Fibroblast of lung (primary cell): ENCODE results near the gene PTPRM. TPM values are rescaled to one million over a fixed set of nuclear protein-coding genes. Genes with fewer than 3 reads are reported as not detected.

Experiments used
- DNase-seq, 2 donors: peaks; one replicate each; pipeline versions ENCODE4 v3.0.0 to v3.0.0-alpha.2; 2010; ENCODE audit warnings: low read depth in 2 of 2
- H2AFZ ChIP-seq: 2 replicates; pipeline ENCODE4 v1.5.1; 2012; ENCODE audit warnings: low read length, control low read depth, inconsistent platforms
- H3K27ac ChIP-seq: 2 replicates; pipeline ENCODE4 v1.5.1; 2011; ENCODE audit warnings: low read length, control low read depth; ENCODE audit not compliant: insufficient read depth
- H3K27me3 ChIP-seq: 2 replicates; pipeline ENCODE4 v1.5.1; 2011; ENCODE audit warnings: mild to moderate bottlenecking, low read length; ENCODE audit not compliant: control insufficient read depth, insufficient read depth
- H3K36me3 ChIP-seq: 2 replicates; pipeline ENCODE4 v1.5.1; 2011; ENCODE audit warnings: low read length; ENCODE audit not compliant: control insufficient read depth, insufficient read depth
- H3K4me1 ChIP-seq: 2 replicates; pipeline ENCODE4 v1.5.1; 2011; ENCODE audit warnings: low read length; ENCODE audit not compliant: control insufficient read depth, insufficient read depth; ENCODE audit errors: extremely low read depth
- H3K4me2 ChIP-seq: 2 replicates; pipeline ENCODE4 v1.5.1; 2011; ENCODE audit warnings: low read length, control low read depth; ENCODE audit not compliant: insufficient read depth; ENCODE audit errors: extremely low read depth
- H3K4me3 ChIP-seq, 4 experiments: fragments of 200-600 bp in 1 of 4; sonication (generic) in 1 of 4; replicated peaks in 1 of 4; 2 replicates each; pipeline ENCODE4 v1.5.1; 2011 to 2016; ENCODE audit warnings: low read length in 4 of 4, low read depth in 3 of 4, mild to moderate bottlenecking in 3 of 4, control low read depth in 2 of 4, inconsistent platforms in 1 of 4, mixed read lengths in 1 of 4; ENCODE audit not compliant: insufficient read depth in 1 of 4; ENCODE audit errors: control extremely low read depth in 1 of 4
- H3K79me2 ChIP-seq: 2 replicates; pipeline ENCODE4 v1.5.1; 2012; ENCODE audit warnings: mild to moderate bottlenecking, low read length, inconsistent platforms; ENCODE audit not compliant: control insufficient read depth, insufficient read depth
- H3K9ac ChIP-seq: 2 replicates; pipeline ENCODE4 v1.5.1; 2011; ENCODE audit warnings: mild to moderate bottlenecking, low read length, control low read depth; ENCODE audit not compliant: insufficient read depth
- H3K9me3 ChIP-seq: 2 replicates; pipeline ENCODE4 v1.5.1; 2012; ENCODE audit warnings: low read depth, low read length; ENCODE audit not compliant: control insufficient read depth, insufficient read depth
- H4K20me1 ChIP-seq: 2 replicates; pipeline ENCODE4 v1.5.1; 2011; ENCODE audit warnings: low read length; ENCODE audit not compliant: control insufficient read depth, insufficient read depth; ENCODE audit errors: extremely low read depth
- CTCF ChIP-seq, 2 donors: IDR thresholded peaks in 1 of 2; conservative IDR thresholded peaks in 1 of 2; 1 replicate in 1 of 2; 2 replicates in 1 of 2; pipeline ENCODE4 v1.5.1; 2011 to 2012; ENCODE audit warnings: low read length in 2 of 2, control low read depth in 1 of 2, inconsistent platforms in 1 of 2, low read depth in 1 of 2, mild to moderate bottlenecking in 1 of 2
- EZH2 ChIP-seq: IDR thresholded peaks from 2 replicates; pipeline ENCODE4 v1.5.1; 2012; ENCODE audit warnings: low read length, control low read depth, mild to moderate bottlenecking; ENCODE audit errors: missing control alignments
- polyA plus RNA-seq, 2 donors: library from polyadenylated mRNA; depleted of rRNA in 1 of 2; stranded (reverse) in 1 of 2; unstranded in 1 of 2; fragments of >200 nt; gene quantifications; 2 replicates each; pipeline ENCODE4 v1.2.1, GENCODE V29; 2011 to 2012; ENCODE audit warnings: missing spikeins in 1 of 2
- total RNA-seq: library from RNA; depleted of rRNA; stranded (reverse); fragments of >200 nt; gene quantifications from 2 replicates; pipeline ENCODE4 v1.2.1, GENCODE V29; 2014

PTPRM gene
- total and polyA plus RNA-seq, 2 donors (not counting 1 experiment from before 2014, with no cell fraction given) = 86.6 to 87.0 TPM

GRCh38 chr18:8063733-8064132 is 496.6 kb downstream of the PTPRM start:
- no peak for DNase-seq
- H3K27ac ChIP-seq = no peak overlapping the region
- H3K79me2 ChIP-seq = no peaks in the 10 kb centered on the region
- no peak overlapping the region for H3K4me3 ChIP-seq
- no peaks in the 10 kb centered on the region for H3K27me3 ChIP-seq
- no peaks in the 10 kb centered on the region for H4K20me1 ChIP-seq
- no peaks in the 10 kb centered on the region for H3K4me1 ChIP-seq
- no peaks in the 10 kb centered on the region for H3K9me3 ChIP-seq
- TF ChIP-seq EZH2 = no peak
- H3K9ac ChIP-seq = no peak overlapping the region
- no peak overlapping the region for H3K4me2 ChIP-seq
- no peak overlapping the region for H2AFZ ChIP-seq
- H3K36me3 ChIP-seq = no peaks in the 10 kb centered on the region

- no peak for DNase-seq
- H2AFZ ChIP-seq = no peak overlapping the region
- H4K20me1 ChIP-seq = no peaks in the 10 kb centered on the region
- H3K27me3 ChIP-seq = no peaks in the 10 kb centered on the region
- H3K79me2 ChIP-seq = no peaks in the 10 kb centered on the region
- H3K36me3 ChIP-seq = no peaks in the 10 kb centered on the region
- H3K9me3 ChIP-seq = no peaks in the 10 kb centered on the region
- no peak overlapping the region for H3K4me3 ChIP-seq
- no peak overlapping the region for H3K9ac ChIP-seq
- H3K4me2 ChIP-seq = no peak overlapping the region
- H3K4me1 ChIP-seq = no peaks in the 10 kb centered on the region
- TF ChIP-seq EZH2 = no peak
- TF ChIP-seq CTCF (conservative IDR thresholded peaks at IDR 0.05 in 1 of 2, IDR thresholded peaks at IDR 0.05 in 1 of 2; ENCODE audit: low read depth in 1 of 2, low read length in 2 of 2) = no peak
- H3K27ac ChIP-seq = no peak overlapping the region
Measured at GRCh38 chr18:8065284-8065683, 498.2 kb downstream of the PTPRM start.

- H4K20me1 ChIP-seq = no peaks in the 10 kb centered on the region
- no peaks in the 10 kb centered on the region for H3K27me3 ChIP-seq
- no peak overlapping the region for H3K27ac ChIP-seq
- H3K4me2 ChIP-seq = no peak overlapping the region
- H3K4me3 ChIP-seq = no peak overlapping the region
- no peaks in the 10 kb centered on the region for H3K36me3 ChIP-seq
- no peaks in the 10 kb centered on the region for H3K4me1 ChIP-seq
- H3K79me2 ChIP-seq = no peaks in the 10 kb centered on the region
- H3K9me3 ChIP-seq = no peaks in the 10 kb centered on the region
- no peak overlapping the region for H3K9ac ChIP-seq
- TF ChIP-seq EZH2 (no peak), CTCF (conservative IDR thresholded peaks at IDR 0.05 in 1 of 2, IDR thresholded peaks at IDR 0.05 in 1 of 2; ENCODE audit: low read depth in 1 of 2, low read length in 2 of 2) (no peak)
- DNase-seq = no peak
- H2AFZ ChIP-seq = no peak overlapping the region
Measured at GRCh38 chr18:8065773-8066172, 498.7 kb downstream of the PTPRM start.
